Stimulated activated CD4-positive, alpha-beta T cell treated with anti-CD3 and anti-CD28 coated beads, Interleukin-2, amount 100 ng/mL, for 4 hours (primary cell): ENCODE results near the gene CHPT1.
"Not testable (repeated sequence)": the region's sequence is repeated elsewhere in the genome, so short reads cannot be mapped to it uniquely, and the experiment has no call there.

Experiments
- DNase-seq: peaks from one replicate; pipeline ENCODE4 v3.0.0-alpha.2; 2020; ENCODE audit warnings: low read depth

CHPT1 gene

GRCh38 chr12:101722392-101722791 is 25.0 kb downstream of the CHPT1 start:
- no peak for DNase-seq

- no peak for DNase-seq
These were observed 29.7 kb downstream of the CHPT1 start for GRCh38 chr12:101727098-101727497.

DNA sequence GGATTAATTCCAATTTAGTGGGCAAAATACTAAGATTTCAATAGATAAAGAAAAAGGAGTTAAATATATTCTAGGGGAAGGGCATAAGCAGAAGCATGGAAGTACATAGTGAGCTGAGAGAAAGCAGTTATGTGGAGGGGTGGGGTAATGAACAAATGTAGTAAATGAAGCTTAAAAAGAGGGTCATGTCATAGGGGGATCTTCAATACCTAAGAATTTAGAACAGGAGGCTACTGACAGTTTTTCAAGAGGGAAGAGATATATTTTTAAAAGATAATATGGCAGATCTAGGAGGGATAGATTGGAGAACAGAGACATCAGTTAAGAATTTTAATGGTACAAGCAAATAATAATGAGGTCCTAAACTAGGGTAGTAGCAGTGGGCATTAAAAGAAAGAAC is 32.4 kb downstream of the CHPT1 start:
- no peak for DNase-seq

DNA sequence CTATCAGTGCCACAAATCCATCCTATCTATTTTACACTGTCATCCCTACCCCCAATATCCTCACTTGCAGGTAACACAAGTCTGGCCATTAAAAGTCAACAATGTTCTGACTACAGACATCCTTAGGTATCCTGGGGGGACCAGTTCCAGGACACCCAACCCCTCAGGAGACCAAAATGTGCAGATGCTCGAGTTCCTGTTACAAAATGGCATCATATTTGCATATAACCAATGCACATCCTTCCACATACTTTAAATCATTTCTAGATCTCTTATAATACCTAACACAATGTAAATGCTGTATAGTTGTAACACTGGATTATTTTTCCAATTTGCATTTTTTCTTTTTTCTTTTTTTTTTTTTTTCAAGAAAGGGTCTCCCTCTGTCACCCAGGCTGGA is 34.9 kb downstream of the CHPT1 start:
- no peak for DNase-seq

DNA sequence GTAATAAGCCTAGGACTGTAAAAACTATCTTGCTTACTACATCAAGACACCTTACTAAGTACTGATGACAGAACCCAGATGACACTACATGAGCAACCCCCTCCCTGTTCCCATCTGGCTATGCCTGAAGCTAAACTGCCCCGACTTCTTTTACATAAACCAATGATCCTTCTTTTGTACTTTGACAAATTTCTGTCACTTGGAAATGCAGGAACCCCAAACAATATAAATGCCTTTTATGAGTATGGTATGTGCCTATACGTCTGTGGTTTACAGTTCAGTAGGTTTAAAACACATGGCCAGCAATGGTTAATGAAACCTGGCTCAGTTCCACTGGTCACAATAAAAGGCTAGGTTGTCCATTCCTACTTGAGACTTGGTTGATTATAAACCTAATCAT is 35.7 kb downstream of the CHPT1 start:
- DNase-seq = no peak

GRCh38 chr12:101734482-101734881 is 37.0 kb downstream of the CHPT1 start:
- not testable (repeated sequence) for DNase-seq

GRCh38 chr12:101737476-101737875 is 40.0 kb downstream of the CHPT1 start:
- DNase-seq = no peak

DNA sequence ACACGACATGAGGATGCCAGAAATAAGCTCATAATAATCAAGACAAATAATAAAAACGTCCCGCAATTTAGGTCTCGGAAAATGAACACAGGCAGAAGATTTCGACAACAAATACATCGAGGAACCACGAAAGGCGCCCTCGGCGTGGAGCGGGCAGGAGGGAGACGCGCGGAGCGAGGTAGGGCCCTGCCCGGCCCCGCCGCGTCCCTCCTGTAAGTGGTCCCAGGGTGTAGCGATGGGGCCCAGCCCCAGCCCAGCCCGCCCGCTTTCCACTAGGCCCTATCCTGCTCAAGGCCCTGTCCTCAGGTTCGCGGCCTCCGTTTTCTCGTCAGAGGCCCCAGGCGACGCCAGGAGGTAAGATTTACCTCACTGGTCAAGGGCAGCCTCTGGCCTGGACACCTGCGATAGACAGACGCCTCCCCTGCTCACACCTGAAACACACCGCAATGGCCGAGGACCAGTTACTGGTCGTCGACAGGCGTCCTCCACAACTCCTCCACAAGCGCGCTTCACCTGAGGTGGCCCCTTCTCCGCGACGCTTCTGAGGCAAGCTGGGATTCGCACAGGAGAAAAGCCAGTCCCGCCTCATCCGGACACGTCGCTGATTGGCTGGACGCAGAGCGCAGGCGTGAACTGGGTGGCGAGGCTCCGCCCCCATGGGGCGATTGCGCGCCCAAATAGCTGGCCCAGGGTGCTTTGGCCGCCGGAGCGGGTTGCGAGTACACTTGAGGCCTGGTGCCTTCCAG is 41.7 kb downstream of the CHPT1 start, which contains the start of gene SYCP3:
Gene SYCP3 (minus strand): TSS at position 543 of the 746 bp plus-strand sequence. CDS start 1,527 bp downstream, outside the sequence.
- DNase-seq = no peak

DNA sequence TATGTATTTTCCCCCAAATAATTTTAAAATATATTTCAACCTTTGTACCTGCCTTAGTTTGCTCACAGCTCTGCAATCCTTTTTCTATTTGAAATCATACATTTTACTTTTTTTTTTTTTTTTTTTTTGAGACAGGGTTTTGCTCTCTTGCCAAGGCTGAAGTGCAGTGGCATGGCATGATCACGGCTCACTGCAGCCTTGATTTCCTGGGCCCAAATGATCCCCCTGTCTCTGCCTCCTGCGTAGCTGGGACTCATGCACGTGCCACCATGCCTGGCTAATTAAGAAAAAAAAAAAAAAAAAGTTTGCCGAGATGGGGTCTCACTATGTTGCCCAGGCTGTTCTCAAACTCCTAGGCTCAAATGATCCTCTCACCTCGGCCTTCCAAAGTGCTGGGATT is 43.1 kb downstream of the CHPT1 start:
- no peak for DNase-seq

GRCh38 chr12:101740980-101741379 is 43.5 kb downstream of the CHPT1 start:
- no peak for DNase-seq

DNA sequence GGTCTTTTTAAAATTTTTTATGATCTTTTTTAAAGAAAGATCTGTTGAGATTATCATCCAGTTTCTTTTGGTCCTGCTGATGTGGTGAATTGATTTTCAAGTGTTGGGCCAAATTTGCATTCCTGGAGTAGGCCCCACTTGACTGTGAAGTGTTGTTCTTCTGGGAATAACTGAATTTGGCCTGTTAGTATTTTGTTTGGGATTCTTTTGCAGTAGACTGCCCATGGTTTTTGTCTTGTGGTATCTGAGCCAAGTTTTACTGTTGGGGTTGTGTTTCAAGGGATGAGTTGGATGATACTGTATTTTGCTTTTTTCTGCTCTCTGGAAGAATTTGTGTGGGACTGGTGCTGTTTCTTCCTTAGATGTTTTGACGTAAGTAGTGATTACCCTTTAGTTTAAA is 45.8 kb downstream of the CHPT1 start:
- no peak for DNase-seq

DNA sequence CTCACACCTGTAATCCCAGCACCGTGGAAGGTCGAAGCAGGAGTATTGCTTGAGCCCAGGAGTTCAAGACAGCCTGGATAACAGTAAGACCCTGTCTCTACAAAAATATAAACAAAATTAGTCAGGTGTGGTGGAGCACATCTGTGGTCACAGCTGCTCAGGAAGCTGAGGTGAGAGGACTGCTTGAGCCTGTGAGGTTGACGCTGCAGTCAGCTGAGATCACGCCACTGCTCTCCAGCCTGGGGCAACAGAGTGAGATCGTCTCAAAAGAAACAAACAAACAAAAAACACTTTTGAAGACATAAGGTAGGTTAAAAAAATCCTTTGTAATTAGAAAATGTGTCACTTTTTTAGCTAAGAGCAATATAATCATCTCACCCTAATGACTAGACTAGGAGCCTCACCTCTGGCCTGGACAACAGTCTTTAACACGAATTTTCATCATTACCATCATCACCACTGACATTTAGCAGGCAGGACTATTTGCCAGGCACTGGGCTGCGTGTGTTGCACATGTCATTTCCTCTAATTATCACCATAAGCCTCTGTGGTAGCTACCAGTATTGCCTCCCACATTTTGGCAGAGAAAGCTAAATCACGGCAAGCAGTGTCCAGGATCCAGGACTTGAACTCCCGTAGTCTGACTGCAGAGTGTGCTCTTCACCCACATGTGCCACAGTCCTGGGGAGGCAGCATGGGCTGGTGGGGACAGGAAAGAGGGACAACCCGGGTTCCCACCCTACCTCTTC is 46.5 kb downstream of the CHPT1 start:
- DNase-seq = no peak

DNA sequence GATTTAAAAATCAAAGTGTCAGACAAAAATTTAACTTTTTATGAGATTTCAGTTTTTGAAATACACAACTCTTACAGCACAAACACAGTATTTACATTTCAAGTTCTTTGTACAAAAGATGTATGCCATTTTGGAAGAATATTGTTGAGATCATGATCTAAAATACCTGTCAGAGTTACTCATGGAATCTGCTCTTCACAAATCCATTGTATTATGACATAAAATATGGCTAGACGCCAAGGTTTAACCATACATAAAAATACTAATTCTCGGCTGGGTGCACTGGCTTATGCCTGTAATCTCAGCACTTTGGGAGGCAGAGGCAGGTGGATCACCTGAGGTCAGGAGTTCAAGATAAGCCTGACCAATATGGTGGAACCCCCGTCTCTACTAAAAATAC is 48.0 kb downstream of the CHPT1 start:
- DNase-seq = no peak

DNA sequence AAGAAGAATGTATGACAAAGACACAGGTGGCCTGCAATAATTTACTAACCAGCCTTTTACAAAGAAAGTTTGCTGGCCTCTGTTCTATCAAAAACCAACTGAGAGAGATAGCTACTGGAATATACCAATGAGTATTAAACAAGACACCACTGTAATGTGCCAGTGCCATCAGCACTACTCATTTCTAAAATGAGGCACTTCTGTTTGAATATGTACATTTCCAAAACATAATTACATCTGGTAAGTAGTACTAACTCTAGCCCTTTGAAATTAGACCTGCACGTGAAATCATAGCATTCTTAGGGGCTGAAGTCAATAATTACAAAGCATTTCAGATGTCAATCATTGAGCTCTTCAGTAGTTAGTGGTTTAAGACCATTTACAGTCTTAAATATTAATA is 48.8 kb downstream of the CHPT1 start:
- DNase-seq = no peak

- DNase-seq = no peak
These were observed 49.2 kb downstream of the CHPT1 start for GRCh38 chr12:101746661-101747060.

DNA sequence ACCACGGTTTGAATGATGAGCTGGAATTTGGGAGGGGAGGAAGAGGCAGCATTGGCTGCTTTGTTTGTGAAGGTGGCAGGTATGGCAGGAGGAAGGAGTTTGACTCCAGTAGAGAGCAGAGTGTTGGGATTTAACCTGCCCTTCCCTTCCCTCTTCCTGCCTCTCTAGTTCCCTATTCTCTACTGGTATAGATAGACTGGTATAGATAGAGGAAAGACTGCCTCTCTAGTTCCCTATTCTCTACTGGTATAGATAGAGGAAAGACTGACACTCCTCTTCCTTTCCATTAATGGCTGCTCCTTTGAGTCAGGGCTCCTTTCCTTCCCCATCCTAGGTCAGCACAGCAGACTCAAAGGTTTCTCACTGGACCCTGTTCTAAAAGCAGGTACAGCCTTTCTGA is 50.3 kb downstream of the CHPT1 start:
- no peak for DNase-seq

GRCh38 chr12:101748907-101749306 is 51.5 kb downstream of the CHPT1 start:
- no peak for DNase-seq

- DNase-seq = no peak
These were observed 52.2 kb downstream of the CHPT1 start for GRCh38 chr12:101749657-101750056.

- DNase-seq = no peak
These were observed 52.7 kb downstream of the CHPT1 start for GRCh38 chr12:101750152-101750551.

GRCh38 chr12:101759396-101760047 is 62.1 kb downstream of the CHPT1 start:
- DNase-seq = no peak

GRCh38 chr12:101761350-101761749 is 63.9 kb downstream of the CHPT1 start:
- no peak for DNase-seq

- no peak for DNase-seq
These were observed 64.3 kb downstream of the CHPT1 start for GRCh38 chr12:101761781-101762180.
